ENCODE results near the gene PPP1R2.
"Not testable (repeated sequence)": the region's sequence is repeated elsewhere in the genome, so short reads cannot be mapped to it uniquely, and the experiment has no call there.

- not testable (repeated sequence) for TF ChIP-seq CTCF (tag by site-specific recombination; IDR thresholded peaks at IDR 0.05); ZNF600 (tag by site-specific recombination; IDR thresholded peaks at IDR 0.05); ZNF501 (tag by site-specific recombination; IDR thresholded peaks at IDR 0.05); KLF1 (tag by site-specific recombination; IDR thresholded peaks at IDR 0.05); ZBTB1 (tag by site-specific recombination; IDR thresholded peaks at IDR 0.05); HOXA7 (CRISPR knock-in tag; IDR thresholded peaks at IDR 0.05; ENCODE audit: borderline replicate concordance)
Measured at GRCh38 chr3:195589796-195590195, 46.7 kb upstream of the PPP1R2 start.
